ENCODE results near the gene HACD2. TPM values are rescaled to one million over a fixed set of nuclear protein-coding genes. Genes with fewer than 3 reads are reported as not detected.

Gene HACD2, protein sequence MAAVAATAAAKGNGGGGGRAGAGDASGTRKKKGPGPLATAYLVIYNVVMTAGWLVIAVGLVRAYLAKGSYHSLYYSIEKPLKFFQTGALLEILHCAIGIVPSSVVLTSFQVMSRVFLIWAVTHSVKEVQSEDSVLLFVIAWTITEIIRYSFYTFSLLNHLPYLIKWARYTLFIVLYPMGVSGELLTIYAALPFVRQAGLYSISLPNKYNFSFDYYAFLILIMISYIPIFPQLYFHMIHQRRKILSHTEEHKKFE
- 26.6 and 35.9 TPM in 2 replicates for total RNA-seq (ENCODE audit: low replicate concordance)

DNA sequence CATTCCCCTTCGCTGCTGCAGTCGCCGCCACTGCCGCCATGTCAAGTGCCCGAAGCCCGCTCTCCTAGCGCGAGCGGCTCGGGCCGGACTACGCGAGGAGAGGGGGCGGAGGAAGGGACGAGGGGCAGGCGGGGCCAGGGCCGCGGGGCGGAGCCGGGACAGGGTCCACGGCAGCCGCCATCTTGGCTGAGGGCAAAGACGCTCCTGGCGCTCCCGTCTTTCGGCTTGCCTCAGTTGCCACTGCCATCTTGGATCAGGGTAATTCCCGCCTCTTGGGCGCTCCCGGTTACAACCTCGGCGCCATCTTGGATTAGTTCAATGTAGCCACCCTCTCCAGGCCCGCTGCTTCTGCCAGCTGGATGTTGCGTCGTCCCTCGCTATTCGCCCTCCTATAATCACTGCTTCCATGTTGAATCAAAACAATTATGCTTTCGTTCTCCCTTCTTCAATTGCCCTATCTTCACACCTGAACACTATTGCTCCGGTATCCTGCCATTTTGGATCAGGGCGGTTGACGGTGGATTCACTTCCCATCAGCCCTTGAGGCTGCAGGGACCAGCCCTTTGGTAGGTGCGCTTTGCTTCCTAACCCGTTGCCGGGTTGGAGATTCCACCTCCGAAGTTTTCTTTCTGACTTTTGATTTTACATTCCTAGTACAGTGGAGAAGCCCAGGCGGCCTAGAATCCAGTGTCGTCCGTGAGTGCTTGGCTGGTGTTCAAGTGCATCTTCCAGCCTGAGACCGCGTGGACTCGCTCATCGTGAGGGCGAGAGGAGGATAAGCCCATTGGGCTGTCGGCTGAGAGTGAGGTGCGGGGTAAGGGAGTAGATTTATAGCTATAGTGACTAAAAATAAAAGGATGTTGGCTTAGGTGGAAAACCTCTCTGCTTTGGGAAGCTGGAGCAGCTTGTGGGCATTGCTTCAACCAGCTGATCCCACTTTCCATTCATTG lies at the start of gene HACD2:
Gene HACD2, minus strand, starts transcription at position 66 of the 950 bp plus-strand sequence. Its CDS starts 26 bp downstream, at position 40.
- Histone ChIP-seq H3K36me3 (no peaks in the 10 kb centered on the region), H4K20me1 (ENCODE audit: low read depth) (peaks cover 8% of the 10 kb centered on the region), H3K4me2 (peak within 1 kb of the TSS; percentile 83), H3F3A (ENCODE audit: low read depth) (peaks cover 21% of the 10 kb centered on the region), H3K4me1 (peaks cover 16% of the 10 kb centered on the region), H3K27ac (peak within 1 kb of the TSS; percentile 92), H3K9ac (peak within 1 kb of the TSS; percentile 74), H3K79me2 (ENCODE audit: low read depth) (peaks cover 48% of the 10 kb centered on the region), H3K27me3 (no peaks in the 10 kb centered on the region), H3K9me3 (ENCODE audit: low read depth) (no peaks in the 10 kb centered on the region), H3K4me3 (peak within 1 kb of the TSS; percentile 77), H2AFZ (replicated peaks) (peak within 1 kb of the TSS; percentile 99)
- DNase-seq (ENCODE audit: low spot score), result peak; percentile 98
- TF ChIP-seq EZH2phosphoT487 (IDR thresholded peaks at IDR 0.05) (no peak), EZH2 (IDR thresholded peaks at IDR 0.05) (no peak)
- TF ChIP-seq, protein P1, sequence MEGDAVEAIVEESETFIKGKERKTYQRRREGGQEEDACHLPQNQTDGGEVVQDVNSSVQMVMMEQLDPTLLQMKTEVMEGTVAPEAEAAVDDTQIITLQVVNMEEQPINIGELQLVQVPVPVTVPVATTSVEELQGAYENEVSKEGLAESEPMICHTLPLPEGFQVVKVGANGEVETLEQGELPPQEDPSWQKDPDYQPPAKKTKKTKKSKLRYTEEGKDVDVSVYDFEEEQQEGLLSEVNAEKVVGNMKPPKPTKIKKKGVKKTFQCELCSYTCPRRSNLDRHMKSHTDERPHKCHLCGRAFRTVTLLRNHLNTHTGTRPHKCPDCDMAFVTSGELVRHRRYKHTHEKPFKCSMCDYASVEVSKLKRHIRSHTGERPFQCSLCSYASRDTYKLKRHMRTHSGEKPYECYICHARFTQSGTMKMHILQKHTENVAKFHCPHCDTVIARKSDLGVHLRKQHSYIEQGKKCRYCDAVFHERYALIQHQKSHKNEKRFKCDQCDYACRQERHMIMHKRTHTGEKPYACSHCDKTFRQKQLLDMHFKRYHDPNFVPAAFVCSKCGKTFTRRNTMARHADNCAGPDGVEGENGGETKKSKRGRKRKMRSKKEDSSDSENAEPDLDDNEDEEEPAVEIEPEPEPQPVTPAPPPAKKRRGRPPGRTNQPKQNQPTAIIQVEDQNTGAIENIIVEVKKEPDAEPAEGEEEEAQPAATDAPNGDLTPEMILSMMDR (IDR thresholded peaks at IDR 0.05), result no peak
- H3K9me3 Mint-ChIP-seq, result peaks cover 16% of the 10 kb centered on the region
- H3K4me1 Mint-ChIP-seq, result peaks cover 15% of the 10 kb centered on the region
- H3K36me3 Mint-ChIP-seq, result peaks cover 30% of the 10 kb centered on the region
- no peaks in the 10 kb centered on the region for H3K27me3 Mint-ChIP-seq (ENCODE audit: insufficient read depth, low read depth)
- peak within 1 kb of the TSS; percentile 80 for H3K27ac Mint-ChIP-seq
- H3K4me3 Mint-ChIP-seq, result no peak within 1 kb of the TSS

DNA sequence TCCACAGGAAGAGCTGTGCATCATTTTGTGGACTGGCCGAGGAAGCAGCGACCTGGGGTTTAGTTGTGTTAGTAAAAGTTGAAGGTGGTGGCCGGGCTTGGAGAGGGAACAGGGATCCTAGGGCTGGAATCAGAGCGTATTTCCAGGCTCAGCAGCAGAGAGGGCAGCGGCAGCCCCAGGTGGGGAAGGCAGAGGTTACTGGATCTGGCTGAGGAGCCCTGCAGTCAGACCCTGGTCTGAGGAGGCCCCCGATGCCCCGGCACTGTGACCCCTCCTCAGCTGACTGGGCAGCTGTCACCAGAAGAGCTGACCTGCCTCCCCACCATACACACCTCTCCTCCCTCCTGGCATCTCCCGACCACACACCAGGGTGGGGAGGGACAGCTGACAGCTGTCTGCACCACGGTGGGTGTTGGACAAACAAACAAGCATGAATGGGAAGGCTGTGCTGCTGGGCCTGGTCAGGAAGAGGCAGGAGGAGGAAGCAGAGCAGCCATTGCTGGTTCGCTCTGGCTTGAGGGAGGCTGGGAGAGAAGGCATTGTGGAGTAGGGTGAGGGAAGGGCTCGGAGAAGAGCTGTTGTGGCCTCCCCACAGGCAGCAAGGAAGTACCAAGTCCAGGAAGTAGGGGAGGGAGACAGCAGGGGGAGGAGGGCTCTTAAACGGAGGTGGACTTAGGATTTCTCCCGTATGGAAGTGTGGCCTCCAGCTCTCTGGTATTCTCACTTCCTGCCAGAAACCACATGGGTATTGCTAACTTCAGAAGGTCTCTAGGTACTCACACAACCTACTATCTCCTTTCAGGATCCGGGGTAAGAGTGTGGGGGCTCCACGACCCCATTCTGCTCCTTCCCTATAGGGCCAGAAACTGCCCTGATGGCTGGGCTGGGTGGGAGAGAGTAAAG lies 49.5 kb upstream of the HACD2 start:
- no peak overlapping the region for H3K4me3 ChIP-seq
- H3K36me3 ChIP-seq, result no peaks in the 10 kb centered on the region
- no peaks in the 10 kb centered on the region for H3K27me3 ChIP-seq
- no peaks in the 10 kb centered on the region for H3K9me3 Mint-ChIP-seq
- H3K4me1 Mint-ChIP-seq, result peaks cover 53% of the 10 kb centered on the region
- no peaks in the 10 kb centered on the region for H3K79me2 ChIP-seq (ENCODE audit: low read depth)
- no peak overlapping the region for H2AFZ ChIP-seq (replicated peaks)
- H4K20me1 ChIP-seq (ENCODE audit: low read depth), result peaks cover 31% of the 10 kb centered on the region
- H3K27me3 Mint-ChIP-seq (ENCODE audit: insufficient read depth, low read depth), result peaks cover 3% of the 10 kb centered on the region
- no peak overlapping the region for H3K9ac ChIP-seq
- DNase-seq (ENCODE audit: low spot score), result no peak
- no peak overlapping the region for H3K4me3 Mint-ChIP-seq
- H3F3A ChIP-seq (ENCODE audit: low read depth), result peaks cover 20% of the 10 kb centered on the region
- H3K27ac Mint-ChIP-seq, result peak overlapping the region; percentile 81
- H3K27ac ChIP-seq, result no peak overlapping the region
- peaks cover 31% of the 10 kb centered on the region for H3K36me3 Mint-ChIP-seq
- no peak for TF ChIP-seq EZH2phosphoT487 (IDR thresholded peaks at IDR 0.05)
- TF ChIP-seq, protein P1 (IDR thresholded peaks at IDR 0.05), result no peak
- TF ChIP-seq EZH2 (IDR thresholded peaks at IDR 0.05), result no peak
- H3K9me3 ChIP-seq (ENCODE audit: low read depth), result no peaks in the 10 kb centered on the region
- no peak overlapping the region for H3K4me2 ChIP-seq
- H3K4me1 ChIP-seq, result peaks cover 51% of the 10 kb centered on the region

DNA sequence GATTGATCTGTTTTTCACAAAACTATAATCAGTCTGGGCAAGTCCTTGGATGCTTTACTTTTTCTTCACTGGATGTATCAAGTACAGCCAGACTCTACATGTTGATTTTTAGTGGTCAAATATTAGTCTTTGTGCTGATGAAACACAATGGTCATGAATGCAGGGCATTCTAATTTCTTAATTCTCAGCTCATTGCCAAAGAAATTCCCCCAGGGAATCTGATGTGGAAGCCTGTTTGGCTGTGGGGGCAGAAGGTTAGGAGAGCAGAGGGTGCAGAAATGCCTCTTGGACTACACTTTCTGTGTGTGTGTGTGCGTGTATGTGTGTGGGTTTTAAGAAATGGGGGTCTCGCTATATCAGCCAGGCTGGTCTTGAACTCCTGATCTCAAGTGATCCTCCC lies 48.7 kb upstream of the HACD2 start:
- no peaks in the 10 kb centered on the region for H3K27me3 ChIP-seq
- no peak overlapping the region for H3K4me3 ChIP-seq
- TF ChIP-seq EZH2phosphoT487 (IDR thresholded peaks at IDR 0.05) (no peak), EZH2 (IDR thresholded peaks at IDR 0.05) (no peak)
- TF ChIP-seq, protein P1 (IDR thresholded peaks at IDR 0.05), result no peak
- no peak overlapping the region for H3K4me3 Mint-ChIP-seq
- no peaks in the 10 kb centered on the region for H3K9me3 Mint-ChIP-seq
- H3K4me2 ChIP-seq, result no peak overlapping the region
- peaks cover 33% of the 10 kb centered on the region for H3K36me3 Mint-ChIP-seq
- H3K4me1 ChIP-seq, result peaks cover 45% of the 10 kb centered on the region
- no peak overlapping the region for H3K27ac ChIP-seq
- peaks cover 31% of the 10 kb centered on the region for H4K20me1 ChIP-seq (ENCODE audit: low read depth)
- H3K79me2 ChIP-seq (ENCODE audit: low read depth), result no peaks in the 10 kb centered on the region
- H2AFZ ChIP-seq (replicated peaks), result no peak overlapping the region
- peaks cover 20% of the 10 kb centered on the region for H3F3A ChIP-seq (ENCODE audit: low read depth)
- no peak for DNase-seq (ENCODE audit: low spot score)
- peaks cover 48% of the 10 kb centered on the region for H3K4me1 Mint-ChIP-seq
- H3K36me3 ChIP-seq, result no peaks in the 10 kb centered on the region
- no peaks in the 10 kb centered on the region for H3K9me3 ChIP-seq (ENCODE audit: low read depth)
- no peak overlapping the region for H3K9ac ChIP-seq
- no peak overlapping the region for H3K27ac Mint-ChIP-seq
- peaks cover 3% of the 10 kb centered on the region for H3K27me3 Mint-ChIP-seq (ENCODE audit: insufficient read depth, low read depth)
